HG03432 (cell line): ENCODE data around the gene JSRP1.

Experiments used
- ATAC-seq: cut with Tn5 transposase; IDR thresholded peaks from one replicate; pipeline ENCODE4 v1.9.1; 2021; ENCODE audit warnings: mild to moderate bottlenecking, moderate library complexity; ENCODE audit not compliant: unreplicated experiment

The JSRP1 gene

DNA sequence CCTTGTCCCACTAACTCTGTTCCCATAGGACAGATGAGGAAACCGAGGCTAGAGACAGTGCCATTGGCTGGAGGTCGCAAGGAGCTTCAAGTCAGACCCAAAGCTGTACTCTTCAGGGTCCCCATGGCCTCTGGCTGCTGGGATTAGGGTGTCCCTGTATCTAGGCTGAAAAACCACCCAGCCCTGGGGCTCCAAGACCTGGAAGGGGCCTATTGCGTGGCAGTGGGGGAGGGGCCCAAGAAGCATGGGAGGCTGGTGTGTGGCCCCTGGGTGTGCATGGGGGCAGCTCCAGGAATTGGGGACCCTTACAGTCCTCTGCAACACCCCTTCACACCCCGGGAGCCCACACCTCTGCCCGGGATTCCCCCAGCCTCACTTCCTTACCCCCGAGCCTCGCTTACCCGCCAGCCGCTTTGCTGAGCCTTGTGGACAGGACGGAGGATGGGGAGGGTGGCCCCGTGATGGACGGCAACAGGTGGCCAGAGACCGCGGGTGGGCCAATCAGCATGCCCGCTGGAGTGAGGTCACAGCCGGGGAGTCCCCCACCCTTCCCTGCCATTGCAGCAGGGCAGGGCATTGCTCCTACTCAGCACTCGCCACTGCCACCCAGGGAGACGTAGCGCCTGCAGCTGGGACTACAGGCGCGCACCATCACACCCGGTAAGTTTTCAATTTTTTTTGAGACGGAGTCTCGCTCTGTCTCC is at the start of gene JSRP1:
Gene JSRP1, minus strand, starts transcription at position 436 of the 704 bp plus-strand sequence. CDS start 1,103 bp downstream, outside the sequence.
- ATAC-seq: no peak

GRCh38 chr19:2305452-2306280 is 49.4 kb upstream of the JSRP1 start:
- no peak for ATAC-seq

DNA sequence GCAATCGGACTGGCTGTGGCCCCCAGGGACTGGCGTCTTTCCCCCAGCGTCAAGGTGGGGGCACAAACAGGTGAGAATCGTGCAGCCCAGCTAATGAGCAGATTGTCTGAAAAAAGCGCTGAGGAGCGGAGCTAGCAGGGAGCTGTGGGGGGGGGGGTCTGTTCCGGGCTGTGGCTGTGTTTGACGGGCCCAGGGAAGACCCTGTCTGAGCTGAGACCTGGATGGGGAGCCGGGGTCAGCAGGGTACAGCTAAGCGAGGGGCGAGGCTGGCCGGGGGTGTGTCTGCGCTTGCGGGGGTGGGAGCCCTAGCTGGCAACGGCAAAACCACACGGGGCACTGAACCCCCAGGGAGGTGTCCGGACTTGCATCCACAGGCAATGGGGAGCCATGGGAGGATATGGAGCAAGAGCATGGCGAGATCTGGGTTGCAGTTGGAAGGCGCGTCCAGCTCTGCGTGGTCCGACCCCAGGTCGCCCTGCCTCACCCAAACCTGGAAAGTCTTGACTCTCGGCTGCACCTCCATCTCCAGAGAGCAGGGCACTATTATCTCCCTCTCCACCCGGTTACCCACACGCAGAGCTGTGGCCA is 47.1 kb upstream of the JSRP1 start:
- no peak for ATAC-seq

DNA sequence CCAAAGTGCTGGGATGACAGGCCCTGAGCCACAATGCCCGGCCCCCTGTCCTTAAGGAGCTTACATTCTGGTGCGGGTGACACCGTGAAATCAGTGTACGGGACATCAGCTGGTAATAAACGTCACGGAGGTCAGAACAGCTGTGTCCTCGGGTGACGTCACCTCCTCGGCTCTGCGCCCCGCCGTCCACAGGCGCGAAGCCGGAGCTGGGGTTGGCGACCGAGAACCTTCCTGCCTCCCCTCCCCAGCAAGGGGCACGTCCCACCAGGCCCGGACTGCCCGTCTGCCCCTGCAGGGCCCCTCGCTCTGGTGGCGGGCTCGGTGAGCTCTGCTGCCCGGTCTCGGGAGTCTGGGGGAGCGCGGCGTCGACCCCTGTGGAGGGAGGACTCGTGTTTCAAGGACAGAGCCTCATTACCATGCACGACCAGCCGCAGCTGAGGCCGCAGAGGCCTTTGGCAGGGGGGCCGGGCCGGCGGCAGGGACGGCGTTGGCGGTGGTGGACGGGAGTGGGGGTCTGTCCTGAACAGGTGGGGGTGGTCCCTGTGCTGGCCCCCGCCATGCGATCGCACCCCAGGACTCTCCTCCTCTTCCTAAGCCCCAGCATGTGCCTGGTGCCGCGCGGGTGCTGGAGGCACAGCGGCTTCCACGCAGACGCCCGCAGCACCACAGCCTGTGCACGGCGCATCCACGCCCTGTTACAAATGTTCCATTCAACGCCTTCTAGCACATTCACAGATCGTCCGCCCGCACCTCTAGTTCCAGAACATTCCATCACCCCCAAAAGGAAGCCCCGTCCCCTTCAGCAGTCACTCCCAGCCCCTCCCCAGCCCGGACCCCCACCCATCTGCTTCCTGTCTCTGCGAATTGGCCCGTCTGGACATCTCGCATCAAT is 46.3 kb upstream of the JSRP1 start:
- no peak for ATAC-seq

DNA sequence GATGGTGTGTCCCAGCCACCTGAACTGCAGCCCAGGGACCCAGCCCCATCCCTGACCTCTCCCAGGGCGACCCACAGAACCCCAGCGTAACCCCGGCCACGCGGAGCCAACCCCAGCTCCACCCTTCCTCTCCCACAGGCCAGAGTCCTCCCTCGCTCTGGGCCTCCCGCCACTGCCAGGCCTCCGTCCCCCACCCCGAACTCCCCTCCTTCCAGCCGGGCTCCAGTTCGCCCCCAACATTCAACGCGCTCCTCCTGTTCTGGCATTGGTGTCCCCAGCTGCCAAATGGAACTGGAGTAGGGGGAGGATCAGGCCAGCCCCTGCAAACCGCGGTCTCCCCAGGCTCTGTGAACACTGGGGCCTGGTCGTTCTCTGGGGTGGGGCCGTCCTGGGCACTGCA is 44.3 kb upstream of the JSRP1 start:
- no peak for ATAC-seq

- ATAC-seq: no peak
Observed at GRCh38 chr19:2296141-2296540, 39.9 kb upstream of the JSRP1 start.

DNA sequence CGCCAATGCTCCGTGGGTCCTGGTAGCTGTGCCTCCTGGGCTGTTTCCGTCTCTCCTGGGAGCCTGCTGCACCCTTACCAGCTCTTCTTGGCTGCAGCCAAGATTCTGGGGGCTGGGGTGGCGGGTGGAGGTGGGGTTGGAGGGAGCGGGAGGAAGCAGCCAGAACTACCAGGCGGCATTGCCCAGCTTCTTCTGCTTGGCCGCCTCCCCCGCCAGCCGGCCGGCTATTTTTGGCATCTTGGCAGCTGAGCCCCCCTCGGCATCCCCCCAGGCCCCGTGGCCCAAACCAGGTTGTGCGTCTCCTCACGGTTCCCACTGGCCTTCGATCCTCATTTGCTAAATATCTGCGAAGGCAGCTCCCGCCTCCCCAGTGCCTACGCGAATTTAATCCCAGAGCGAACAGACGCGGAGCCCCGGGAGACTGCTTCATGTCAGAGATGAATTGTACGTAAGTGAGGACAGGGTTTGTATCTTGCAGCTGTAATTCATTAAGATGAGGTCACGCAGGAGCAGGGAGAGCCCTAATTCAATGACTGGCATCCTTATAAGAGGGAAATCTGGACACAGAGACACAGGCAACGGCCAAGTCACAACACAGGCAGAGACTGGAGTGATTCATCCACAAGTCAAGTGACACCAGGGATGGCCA is 38.6 kb upstream of the JSRP1 start:
- ATAC-seq: no peak

DNA sequence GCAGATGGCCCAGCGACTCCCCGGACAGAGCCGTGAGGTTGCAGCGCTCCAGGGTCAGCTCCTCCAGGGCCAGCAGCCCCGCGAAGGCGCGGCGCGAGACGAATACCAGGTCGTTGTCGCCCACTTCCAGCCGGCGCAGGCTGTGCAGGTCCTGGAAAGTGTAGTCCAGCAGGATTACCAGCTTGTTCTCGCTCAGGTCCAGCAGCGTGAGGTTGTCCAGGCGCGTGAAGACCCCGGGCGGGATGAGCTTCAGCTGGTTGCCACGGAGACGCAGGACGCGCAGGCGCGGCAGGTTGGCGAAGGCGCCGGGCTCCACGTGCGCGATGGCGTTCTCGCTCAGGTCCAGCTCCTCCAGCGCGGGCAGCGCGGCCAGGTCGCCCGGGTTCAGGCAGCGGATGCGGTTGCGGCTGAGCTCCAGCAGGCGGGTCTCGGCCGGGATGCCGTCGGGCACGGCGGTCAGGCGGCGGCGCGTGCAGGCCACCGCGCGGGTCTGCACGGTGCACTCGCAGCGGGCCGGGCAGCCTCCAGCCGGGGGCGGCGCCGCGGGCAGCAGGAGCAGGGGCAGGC is 35.1 kb upstream of the JSRP1 start:
- ATAC-seq: no peak

DNA sequence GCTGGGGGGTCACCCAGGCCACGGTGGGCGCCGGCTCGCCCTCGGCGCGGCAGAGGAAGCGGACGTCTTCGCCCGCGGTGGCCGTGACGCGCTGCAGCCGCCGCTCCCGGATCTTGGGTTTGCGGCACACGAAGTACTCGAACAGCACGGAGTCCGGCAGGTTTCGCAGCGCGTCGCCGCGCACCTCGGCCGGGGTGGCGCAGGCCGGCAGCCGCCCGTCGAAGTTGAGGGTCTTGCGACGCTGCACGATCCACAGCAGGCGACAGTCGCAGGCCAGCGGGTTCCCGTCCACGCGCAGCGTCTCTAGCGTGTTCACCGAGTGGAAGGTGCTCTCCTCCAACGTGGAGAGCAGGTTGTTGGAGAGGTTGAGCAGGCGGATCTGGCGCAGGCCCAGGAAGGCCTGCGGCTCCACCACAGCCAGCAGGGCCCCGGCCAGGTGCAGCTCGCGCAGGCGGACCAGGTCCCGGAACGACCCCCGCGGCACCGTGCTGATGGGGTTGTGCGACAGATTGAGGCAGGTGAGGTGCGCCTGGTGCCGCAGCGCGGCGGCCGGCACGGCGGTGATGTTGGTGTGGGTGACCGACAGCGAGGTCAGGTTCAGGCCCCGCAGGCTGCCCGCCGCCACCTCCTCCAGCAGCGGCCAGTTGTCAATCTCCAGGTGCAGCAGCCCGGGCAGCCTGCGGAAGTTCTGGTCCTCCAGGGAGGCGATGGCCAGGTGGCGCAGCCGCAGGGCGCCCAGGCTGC is 34.4 kb upstream of the JSRP1 start:
- no peak for ATAC-seq

- ATAC-seq: no peak
Observed at GRCh38 chr19:2289714-2290435, 33.7 kb upstream of the JSRP1 start.

DNA sequence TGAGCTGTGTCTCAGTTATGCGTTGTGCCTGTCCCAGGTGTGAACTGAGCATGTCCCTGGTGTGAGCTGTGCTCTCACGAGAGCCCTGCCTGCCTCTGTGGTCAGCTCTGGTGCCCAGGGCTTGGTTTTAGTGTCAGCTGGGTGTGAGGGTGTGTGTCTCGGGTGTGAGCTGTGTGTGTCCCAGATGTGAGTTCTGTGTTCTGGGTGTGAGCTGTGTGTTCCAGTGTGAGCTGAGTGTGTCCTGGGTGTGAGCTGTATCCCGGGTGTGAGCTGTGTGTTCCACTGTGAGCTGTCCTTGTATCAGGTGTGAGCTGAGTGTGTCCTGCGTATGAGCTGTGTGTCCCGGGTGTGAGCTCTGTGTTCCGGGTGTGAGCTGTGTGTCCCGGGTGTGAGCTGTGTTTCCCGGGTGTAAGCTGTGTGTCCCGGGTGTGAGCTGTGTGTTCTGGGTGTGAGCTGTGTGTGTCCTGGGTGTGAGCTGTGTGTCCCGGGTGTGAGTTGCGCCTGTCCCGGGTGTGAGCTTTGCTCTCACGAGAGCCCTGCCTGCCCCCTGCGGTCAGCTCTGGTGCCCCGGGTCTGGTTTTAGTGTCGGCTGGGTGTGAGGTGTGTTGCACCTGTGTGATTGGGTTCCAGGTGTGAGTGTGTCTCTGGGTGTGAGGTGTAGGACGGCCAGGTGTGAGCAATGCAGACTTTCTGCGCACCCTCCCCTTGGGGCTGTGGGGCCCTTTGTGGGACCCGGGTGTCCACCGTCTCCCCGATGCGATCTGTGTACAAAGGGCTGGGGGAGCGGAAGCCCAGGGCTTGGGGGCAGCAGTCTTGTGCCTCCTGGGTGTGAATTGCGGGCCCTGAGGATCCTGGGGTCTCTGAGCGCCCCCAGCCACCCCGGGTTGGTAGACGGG is 32.8 kb upstream of the JSRP1 start:
- no peak for ATAC-seq

DNA sequence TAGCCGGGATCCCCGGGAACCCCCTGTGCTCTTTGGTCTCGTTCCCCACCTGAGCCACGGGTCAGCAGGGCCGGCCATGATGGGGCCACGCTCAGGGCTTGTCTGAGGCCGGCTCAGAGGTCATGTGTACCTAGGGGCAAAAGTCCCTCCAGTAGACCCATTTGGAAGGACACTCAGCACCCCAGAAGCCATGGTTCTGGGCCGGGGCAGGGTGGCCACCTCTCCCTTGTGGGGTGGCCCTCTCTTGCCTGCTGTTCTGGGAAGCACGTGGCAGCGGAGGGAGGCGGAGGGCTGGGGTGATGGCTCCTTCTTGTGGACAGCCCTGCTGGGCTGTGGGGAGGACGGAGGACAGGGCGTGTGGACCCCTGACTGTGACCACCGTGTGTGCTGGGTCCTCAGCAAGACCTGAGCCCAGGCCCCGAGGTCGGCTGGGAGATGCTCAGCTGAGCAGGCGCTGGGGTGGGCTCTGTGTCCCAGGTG is 32.2 kb upstream of the JSRP1 start:
- no peak for ATAC-seq

DNA sequence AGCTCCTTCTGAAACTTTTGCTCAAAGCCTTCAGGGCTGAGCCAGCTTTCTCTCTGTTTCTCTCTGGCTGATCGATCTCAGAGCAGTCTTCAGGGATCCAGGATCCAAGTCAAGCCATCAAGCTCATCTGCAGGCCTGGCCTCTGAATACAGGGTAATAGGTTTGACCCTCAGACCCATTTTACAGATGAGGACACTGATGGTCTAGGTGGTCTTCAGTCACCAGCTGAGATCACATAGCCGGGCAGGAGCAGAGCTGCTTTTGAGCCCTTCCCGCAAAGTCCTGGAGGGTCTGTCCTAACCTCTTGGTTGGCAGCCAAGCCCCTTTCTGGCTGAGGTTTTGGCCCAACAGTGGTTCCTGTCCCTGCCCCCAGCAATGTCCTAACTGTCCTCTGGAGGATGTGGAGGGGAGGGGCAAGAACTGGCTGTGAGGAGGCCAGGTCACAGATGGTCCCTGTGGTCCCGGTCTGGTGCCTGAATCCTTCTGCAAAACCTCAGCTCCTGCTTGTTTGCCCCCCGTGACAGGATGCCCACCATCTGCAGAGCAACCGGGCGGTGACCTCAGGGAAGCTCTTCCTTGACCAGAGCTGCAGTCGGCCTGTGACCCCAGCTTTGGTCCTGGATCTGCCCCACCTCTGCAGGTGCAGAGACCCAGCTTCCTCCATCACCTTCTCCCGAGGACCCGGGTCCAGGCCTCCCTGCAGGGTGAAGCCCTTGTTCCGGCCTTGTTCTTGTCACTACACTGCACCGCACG is 31.5 kb upstream of the JSRP1 start:
- no peak for ATAC-seq

DNA sequence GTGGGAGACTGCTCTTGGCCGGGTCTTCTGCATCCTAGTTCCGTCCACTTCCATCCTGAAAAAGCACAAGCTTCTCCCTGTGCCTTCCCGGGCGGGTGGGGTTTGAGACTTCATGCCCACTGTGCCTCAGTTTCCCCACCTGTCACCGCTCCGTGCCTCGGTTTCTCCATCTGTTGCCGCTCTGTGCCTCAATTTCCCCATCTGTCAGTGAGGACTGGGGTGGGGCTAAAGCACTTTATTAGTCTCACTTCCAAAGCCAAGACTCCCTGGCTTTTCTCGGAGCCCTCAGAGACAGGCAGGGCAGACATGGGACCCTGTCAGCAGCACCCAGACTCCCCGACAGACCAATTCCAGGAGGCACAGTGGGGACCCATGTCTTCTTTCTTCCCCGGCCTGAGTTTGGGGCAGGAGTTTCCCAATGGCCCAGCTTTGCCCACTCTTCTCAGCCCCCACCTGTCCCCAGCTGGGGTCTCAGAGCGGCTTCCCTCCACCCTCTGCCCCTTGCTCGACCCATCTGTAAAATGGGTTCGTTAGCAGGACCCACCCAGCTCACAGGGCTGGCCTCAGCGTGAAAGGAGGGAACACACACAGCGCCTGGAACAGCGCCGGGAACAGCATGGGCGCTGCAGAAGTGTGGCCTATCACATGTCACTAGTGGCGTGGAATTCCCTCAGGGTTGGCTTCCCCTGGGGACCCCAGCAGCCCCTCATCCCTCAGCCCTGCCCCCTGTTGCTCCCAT is 30.4 kb upstream of the JSRP1 start:
- no peak for ATAC-seq

GRCh38 chr19:2283835-2284507 is 27.8 kb upstream of the JSRP1 start:
- ATAC-seq: no peak

GRCh38 chr19:2282862-2283237 is 26.6 kb upstream of the JSRP1 start:
- ATAC-seq: no peak
